AG09319 (cell line): Measurements from ENCODE around the gene MUSK.

ENCODE experiments used
- DNase-seq: peaks from one replicate; pipeline ENCODE4 v3.0.0-alpha.2; 2010; ENCODE audit warnings: low read depth; ENCODE audit errors: extremely low read depth
- TF ChIP-seq, protein P1 (sequence below): IDR thresholded peaks from 2 replicates; pipeline ENCODE4 v1.5.1; 2011; ENCODE audit warnings: low read depth, mild to moderate bottlenecking, inconsistent platforms, low read length, moderate library complexity

Gene MUSK

DNA sequence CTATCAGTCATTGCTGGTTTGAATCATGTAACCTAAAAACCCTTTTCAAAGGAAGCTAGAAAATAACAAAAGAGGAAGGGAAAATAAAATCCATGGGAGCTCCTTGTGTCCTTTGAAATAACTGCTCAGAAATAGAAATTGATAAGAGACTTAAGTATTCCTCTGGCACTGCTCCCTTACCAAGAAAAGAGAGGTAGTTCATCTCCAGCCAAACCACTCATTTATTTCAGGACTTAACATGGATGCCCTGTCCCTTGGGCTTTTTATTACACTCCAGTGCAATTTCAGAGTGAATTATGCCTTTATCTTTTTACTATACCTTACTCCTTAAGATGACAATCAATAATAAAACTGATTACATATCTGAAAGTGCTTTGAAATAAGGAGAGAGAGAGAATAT lies 61.0 kb downstream of the MUSK start:
- TF ChIP-seq, protein P1, sequence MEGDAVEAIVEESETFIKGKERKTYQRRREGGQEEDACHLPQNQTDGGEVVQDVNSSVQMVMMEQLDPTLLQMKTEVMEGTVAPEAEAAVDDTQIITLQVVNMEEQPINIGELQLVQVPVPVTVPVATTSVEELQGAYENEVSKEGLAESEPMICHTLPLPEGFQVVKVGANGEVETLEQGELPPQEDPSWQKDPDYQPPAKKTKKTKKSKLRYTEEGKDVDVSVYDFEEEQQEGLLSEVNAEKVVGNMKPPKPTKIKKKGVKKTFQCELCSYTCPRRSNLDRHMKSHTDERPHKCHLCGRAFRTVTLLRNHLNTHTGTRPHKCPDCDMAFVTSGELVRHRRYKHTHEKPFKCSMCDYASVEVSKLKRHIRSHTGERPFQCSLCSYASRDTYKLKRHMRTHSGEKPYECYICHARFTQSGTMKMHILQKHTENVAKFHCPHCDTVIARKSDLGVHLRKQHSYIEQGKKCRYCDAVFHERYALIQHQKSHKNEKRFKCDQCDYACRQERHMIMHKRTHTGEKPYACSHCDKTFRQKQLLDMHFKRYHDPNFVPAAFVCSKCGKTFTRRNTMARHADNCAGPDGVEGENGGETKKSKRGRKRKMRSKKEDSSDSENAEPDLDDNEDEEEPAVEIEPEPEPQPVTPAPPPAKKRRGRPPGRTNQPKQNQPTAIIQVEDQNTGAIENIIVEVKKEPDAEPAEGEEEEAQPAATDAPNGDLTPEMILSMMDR, result no peak
- no peak for DNase-seq

DNA sequence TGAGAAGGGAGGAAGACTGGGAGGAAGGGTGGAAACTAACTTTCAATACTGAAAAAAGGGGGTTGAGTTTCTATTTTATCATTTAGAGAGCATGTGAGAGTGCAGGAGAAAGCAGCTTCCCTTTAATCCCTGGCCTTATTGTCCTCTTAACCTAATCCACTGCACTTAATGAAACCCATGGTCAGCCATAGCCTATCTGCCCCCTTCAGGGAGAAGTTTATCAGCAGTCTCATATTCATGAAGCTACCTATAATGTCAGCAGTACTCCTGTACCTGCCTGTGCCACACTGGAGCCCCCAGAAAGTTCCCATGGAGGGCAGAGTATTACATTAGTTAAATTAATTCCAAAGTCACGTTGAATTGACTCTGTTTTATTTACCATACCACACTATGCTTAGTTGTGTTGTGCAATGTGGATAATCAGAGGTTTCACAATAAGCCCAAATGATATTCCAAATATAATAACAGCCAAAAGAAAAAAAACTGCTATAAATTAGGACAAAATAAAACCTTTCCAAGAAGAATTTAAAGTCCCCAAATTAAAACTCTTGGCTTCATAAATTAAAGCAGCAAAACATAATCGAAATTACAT lies 62.9 kb downstream of the MUSK start:
- TF ChIP-seq, protein P1, result no peak
- DNase-seq, result no peak

DNA sequence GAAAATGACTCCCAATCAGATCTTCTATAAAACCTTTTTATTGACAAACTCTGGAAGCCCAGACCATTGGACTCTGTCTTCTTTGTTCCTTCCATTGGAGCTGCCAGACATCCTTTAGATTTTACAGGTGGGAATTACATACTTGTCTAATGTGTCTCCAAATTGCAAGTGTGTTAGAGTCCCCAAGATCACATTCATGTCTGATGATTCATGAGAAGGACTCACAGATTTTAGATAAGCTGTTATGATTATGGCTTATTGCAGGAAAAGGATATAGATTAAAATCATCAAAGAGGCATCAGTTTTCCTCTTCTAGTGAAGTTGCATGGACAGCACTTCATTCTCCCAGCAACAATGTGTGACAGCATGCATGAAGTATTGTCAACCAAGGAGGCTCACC lies 70.4 kb downstream of the MUSK start:
- TF ChIP-seq, protein P1, result no peak
- DNase-seq, result no peak

DNA sequence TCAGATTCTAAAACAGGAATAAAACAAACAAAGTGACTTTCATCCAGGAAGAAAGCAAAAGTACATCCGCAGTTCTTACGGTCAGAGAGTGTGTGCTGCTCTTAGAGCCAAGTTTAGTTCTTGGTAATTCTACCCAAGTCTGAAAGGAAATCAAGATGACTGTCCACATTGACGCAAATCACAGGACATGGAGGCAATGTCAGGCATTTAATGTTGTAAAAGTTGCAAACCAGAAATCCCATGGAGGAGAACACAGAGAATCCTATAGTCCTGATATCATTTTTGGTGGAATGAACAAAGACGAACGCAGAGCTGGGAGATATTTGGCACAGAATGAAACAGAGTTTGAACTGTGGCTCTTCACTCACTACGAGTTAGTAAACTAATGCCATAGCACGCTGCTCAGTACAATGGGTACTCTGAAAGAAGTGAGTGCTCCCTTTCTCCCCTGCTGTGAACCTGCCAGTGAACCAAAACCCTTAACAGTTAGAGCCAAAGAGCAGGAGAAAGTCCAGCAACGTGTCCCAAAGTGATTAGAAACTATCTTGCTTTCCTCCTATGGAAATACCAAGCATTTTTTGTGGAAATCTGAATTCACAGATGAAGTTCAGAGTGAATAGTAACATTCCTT lies 74.3 kb downstream of the MUSK start:
- TF ChIP-seq, protein P1, result no peak
- DNase-seq, result no peak

DNA sequence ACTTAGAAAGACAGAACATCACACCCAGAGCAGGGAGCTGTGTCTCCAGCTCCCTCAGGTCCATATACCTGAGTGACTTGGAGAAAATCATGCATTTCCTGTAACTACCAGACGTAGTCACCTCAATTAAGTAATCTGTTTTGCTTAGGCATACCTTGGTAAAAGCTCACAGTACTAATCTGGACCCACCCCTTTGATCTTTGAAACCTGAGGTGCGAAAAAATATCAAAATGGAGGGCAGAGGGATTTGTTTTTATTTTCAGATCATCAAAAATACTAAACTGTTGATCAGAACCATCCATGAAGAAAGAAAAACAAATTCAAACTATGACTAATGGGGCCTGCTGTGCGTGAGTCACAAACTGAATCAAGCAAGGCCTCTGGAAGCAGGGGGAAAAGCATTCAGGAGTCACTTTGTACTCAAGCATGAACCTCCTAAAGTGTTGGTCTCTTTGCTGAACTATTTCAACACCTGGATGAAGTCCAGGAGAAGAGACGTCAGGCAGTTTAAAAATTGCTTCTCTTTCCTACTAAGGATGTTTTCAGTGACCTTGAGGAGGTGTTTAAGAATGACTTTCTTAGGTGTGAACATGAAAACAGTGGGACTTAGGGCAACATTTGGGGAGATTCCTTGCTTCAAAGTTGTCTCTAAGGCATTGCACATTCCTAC lies 76.3 kb downstream of the MUSK start:
- DNase-seq, result peak; percentile 90

DNA sequence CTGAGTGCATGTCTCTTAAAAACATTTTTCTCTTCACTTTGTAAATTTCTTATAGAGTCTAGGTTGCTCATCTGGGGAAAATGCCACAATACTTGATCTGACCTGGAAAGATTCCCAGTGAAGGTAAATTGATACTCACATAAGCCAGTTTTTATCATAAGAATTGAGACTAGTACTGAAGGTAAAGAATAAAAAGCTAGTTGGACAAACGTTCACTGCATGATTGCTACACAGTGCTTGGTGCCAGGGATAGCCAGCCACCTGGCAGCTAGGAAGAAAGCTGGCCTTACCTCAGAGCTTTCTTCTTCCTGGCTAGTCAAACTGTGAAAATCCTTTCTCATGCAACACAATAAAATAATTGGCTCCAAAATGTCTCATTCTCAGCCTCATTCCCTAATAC lies 77.1 kb downstream of the MUSK start:
- TF ChIP-seq, protein P1, result no peak
- no peak for DNase-seq

More for the DNA sequence above, 76.3 kb downstream of the MUSK start:
- TF ChIP-seq, protein P1, result no peak

DNA sequence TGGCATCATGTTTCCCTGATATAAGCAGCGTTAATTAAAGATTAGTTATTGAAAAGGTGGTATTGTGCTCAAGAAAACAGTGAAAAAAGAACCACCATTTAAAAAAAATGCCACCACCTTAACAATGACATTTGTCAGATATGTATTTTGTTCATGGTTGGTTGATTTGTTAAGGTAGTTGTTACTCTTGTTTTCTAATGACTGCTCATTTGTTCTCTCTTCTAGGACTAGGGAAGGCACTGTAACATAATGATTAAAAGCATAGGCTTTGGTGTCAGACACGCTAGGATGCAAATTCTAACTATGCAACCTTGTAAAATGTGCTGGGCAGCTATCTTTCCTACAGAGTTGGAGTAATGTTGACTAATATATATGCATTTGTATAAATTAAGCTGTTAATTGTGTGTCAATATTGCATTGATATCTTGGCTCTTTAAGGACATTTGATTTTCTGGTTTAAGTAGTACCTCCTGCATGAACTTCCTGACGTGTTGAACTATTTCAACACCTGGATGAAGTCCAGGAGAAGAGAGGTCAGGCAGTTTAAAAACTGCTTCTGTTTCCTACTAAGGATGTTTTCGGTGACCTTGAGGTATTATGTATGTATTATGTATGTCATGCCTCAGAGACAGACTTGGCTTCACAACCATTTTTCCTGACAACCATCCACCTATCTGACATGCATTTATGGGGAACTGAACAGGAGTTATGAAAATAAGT lies 77.8 kb downstream of the MUSK start:
- no peak for DNase-seq
- TF ChIP-seq, protein P1, result no peak
